HCT116 (cell line): ENCODE data around the gene TRDMT1. TPM values are rescaled to one million over a fixed set of nuclear protein-coding genes. Genes with fewer than 3 reads are reported as not detected.

Experiments
- ATAC-seq: fragments of 200-7000 bp; cut with Tn5 transposase; 2 replicates; pipeline ENCODE4 v1.9.1; 2020; ENCODE audit warnings: mild to moderate bottlenecking, moderate library complexity
- BruUV-seq: library from RNA; stranded (reverse); fragments of 400-500 nt; replicated peaks from 2 replicates; lab custom pipeline; 2021; lab: Mats Ljungman, UMichigan
- CTCF ChIA-PET: fragments of 300-600 bp; sonication (Branson Sonifier 250); formaldehyde crosslinking; loops from one replicate; lab custom pipeline; 2021; ENCODE audit warnings: antibody characterized with exemption; lab: Charles Lee
- POLR2A ChIA-PET: fragments of 300-600, 350-600 bp; sonication (Branson Sonifier 250); formaldehyde crosslinking; loops from one replicate; lab custom pipeline; 2021; ENCODE audit warnings: antibody characterized with exemption; lab: Charles Lee
- RAD21 ChIA-PET, 2 experiments: fragments of 300-600 bp; sonication (Branson Sonifier 250); formaldehyde crosslinking; loops; one replicate each; lab custom pipeline; 2023; ENCODE audit warnings: low total read pairs in 2 of 2; ENCODE audit not compliant: uncharacterized antibody in 2 of 2, unreplicated experiment in 2 of 2, low non-redundant PET in 1 of 2; lab: Charles Lee
- DNase-seq: peaks from one replicate; pipeline ENCODE4 v3.0.0-alpha.2; 2010; ENCODE audit warnings: low read depth, low spot score
- H2AFZ ChIP-seq: fragments of 200-600 bp; shearing (Covaris generic), sonication (generic); 2 replicates; pipeline ENCODE4 v1.6.1; 2017; ENCODE audit warnings: low read depth, mixed run types, mixed read lengths, antibody characterized with exemption, low read length; ENCODE audit not compliant: poor library complexity, severe bottlenecking
- H3K27ac ChIP-seq: 2 replicates; pipeline ENCODE4 v1.5.1; 2012; ENCODE audit warnings: low read depth, low read length
- H3K27me3 ChIP-seq: fragments of 200-600 bp; sonication (generic); 2 replicates; pipeline ENCODE4 v1.6.1; 2016; ENCODE audit warnings: mixed run types, low read length, mixed read lengths; ENCODE audit not compliant: insufficient read depth
- H3K36me3 ChIP-seq, 2 experiments: fragments of 200-500 bp in 1 of 2; fragments of 200-600 bp in 1 of 2; sonication (Bioruptor generic) in 1 of 2; sonication (generic) in 1 of 2; 2 replicates each; pipeline versions ENCODE4 v1.5.1 to v1.6.1; 2014 to 2016; ENCODE audit warnings: low read length in 2 of 2, inconsistent platforms in 1 of 2, mixed read lengths in 1 of 2, mixed run types in 1 of 2; ENCODE audit not compliant: insufficient read depth in 2 of 2, control insufficient read depth in 1 of 2
- H3K4me1 ChIP-seq, 2 experiments: fragments of 200-600 bp in 1 of 2; sonication (generic) in 1 of 2; 2 replicates each; pipeline versions ENCODE4 v1.5.1 to v1.6.1; 2012 to 2017; ENCODE audit warnings: low read length in 2 of 2, inconsistent platforms in 1 of 2, mild to moderate bottlenecking in 1 of 2, mixed read lengths in 1 of 2, mixed run types in 1 of 2, moderate library complexity in 1 of 2; ENCODE audit not compliant: insufficient read depth in 2 of 2, control insufficient read depth in 1 of 2
- H3K4me2 ChIP-seq: fragments of 200-600 bp; sonication (generic); 2 replicates; pipeline ENCODE4 v1.6.1; 2017; ENCODE audit warnings: mixed run types, low read length, mixed read lengths
- H3K4me3 ChIP-seq, 2 experiments: fragments of 200-600 bp in 1 of 2; sonication (generic) in 1 of 2; replicated peaks in 1 of 2; 2 replicates each; pipeline ENCODE4 v1.5.1; 2011 to 2016; ENCODE audit warnings: low read length in 2 of 2, control low read depth in 1 of 2, low read depth in 1 of 2, mild to moderate bottlenecking in 1 of 2, mixed read lengths in 1 of 2, mixed run types in 1 of 2
- H3K79me2 ChIP-seq: fragments of 200-600 bp; sonication (generic); 2 replicates; pipeline ENCODE4 v1.6.1; 2017; ENCODE audit warnings: mild to moderate bottlenecking, mixed run types, low read length, moderate library complexity, mixed read lengths; ENCODE audit not compliant: insufficient read depth
- H3K9ac ChIP-seq: fragments of 200-600 bp; sonication (generic); 2 replicates; pipeline ENCODE4 v1.6.1; 2016; ENCODE audit warnings: low read length, mixed read lengths
- H3K9me2 ChIP-seq: fragments of 200-600 bp; sonication (generic), shearing (Covaris generic); 2 replicates; pipeline ENCODE4 v1.6.1; 2017; ENCODE audit warnings: mixed run types, mild to moderate bottlenecking, moderate library complexity; ENCODE audit not compliant: insufficient read depth
- H3K9me3 ChIP-seq, 2 experiments: fragments of 200-500 bp in 1 of 2; fragments of 200-600 bp in 1 of 2; sonication (Bioruptor generic) in 1 of 2; sonication (generic) in 1 of 2; 2 replicates each; pipeline ENCODE4 v1.6.1; 2014 to 2017; ENCODE audit warnings: low read length in 2 of 2, mixed read lengths in 2 of 2, inconsistent platforms in 1 of 2, low read depth in 1 of 2, mild to moderate bottlenecking in 1 of 2, mixed run types in 1 of 2, moderate library complexity in 1 of 2; ENCODE audit not compliant: control insufficient read depth in 1 of 2, insufficient read depth in 1 of 2
- H4K20me1 ChIP-seq: fragments of 200-600 bp; sonication (generic), shearing (Covaris generic); 2 replicates; pipeline ENCODE4 v1.6.1; 2017; ENCODE audit warnings: mixed run types, mild to moderate bottlenecking, moderate library complexity; ENCODE audit not compliant: insufficient read depth
- CBX3 ChIP-seq: IDR thresholded peaks from 2 replicates; pipeline ENCODE4 v1.6.1; 2012; ENCODE audit warnings: low read depth
- CEBPB ChIP-seq: IDR thresholded peaks from 2 replicates; pipeline ENCODE4 v1.6.1; 2012; ENCODE audit warnings: low read depth
- EZH2 ChIP-seq: fragments of 200-600 bp; sonication (generic); IDR thresholded peaks from 2 replicates; pipeline ENCODE4 v1.6.1; 2017; ENCODE audit warnings: antibody characterized with exemption, mixed run types
- EZH2phosphoT487 ChIP-seq: fragments of 200-600 bp; IDR thresholded peaks from 2 replicates; pipeline ENCODE4 v1.6.1; 2018; ENCODE audit warnings: antibody characterized with exemption, borderline replicate concordance
- JUND ChIP-seq: IDR thresholded peaks from 2 replicates; pipeline ENCODE4 v1.6.1; 2012
- MAX ChIP-seq: IDR thresholded peaks from 2 replicates; pipeline ENCODE4 v1.6.1; 2012
- POLR2A ChIP-seq: IDR thresholded peaks from 2 replicates; pipeline ENCODE4 v1.7.0; 2011; ENCODE audit warnings: borderline replicate concordance; ENCODE audit not compliant: insufficient read depth, insufficient read length; ENCODE audit errors: extremely low read depth
- POLR2AphosphoS5 ChIP-seq: IDR thresholded peaks from 2 replicates; pipeline ENCODE4 v1.6.1; 2011; ENCODE audit warnings: mild to moderate bottlenecking, low read depth, low read length, moderate library complexity
- RAD21 ChIP-seq: IDR thresholded peaks from 2 replicates; pipeline ENCODE4 v1.6.1; 2012; ENCODE audit warnings: low read depth, mild to moderate bottlenecking
- SIN3A ChIP-seq: IDR thresholded peaks from 2 replicates; pipeline ENCODE4 v1.6.1; 2012; ENCODE audit warnings: low read depth
- SP1 ChIP-seq: IDR thresholded peaks from 2 replicates; pipeline ENCODE4 v1.6.1; 2012; ENCODE audit warnings: low read depth
- TCF7L2 ChIP-seq: IDR thresholded peaks from 2 replicates; pipeline ENCODE4 v1.7.0; 2011; ENCODE audit warnings: borderline replicate concordance, inconsistent platforms; ENCODE audit not compliant: insufficient read depth, insufficient read length; ENCODE audit errors: extremely low read depth
- YY1 ChIP-seq: IDR thresholded peaks from 2 replicates; pipeline ENCODE4 v1.6.1; 2011; ENCODE audit warnings: low read length, low read depth, moderate library complexity, mild to moderate bottlenecking; ENCODE audit not compliant: insufficient replicate concordance; ENCODE audit errors: extremely low read depth
- ZFX ChIP-seq: fragments of 450-650 bp; IDR thresholded peaks from 2 replicates; pipeline ENCODE4 v1.6.1; 2017
- ZNF274 ChIP-seq: fragments of 200-500 bp; sonication (Bioruptor generic); IDR thresholded peaks from 2 replicates; pipeline ENCODE4 v1.6.1; 2014; ENCODE audit warnings: mild to moderate bottlenecking, low read depth, low read length, inconsistent platforms
- intact Hi-C: fragments of 100-400 bp; cut with micrococcal nuclease; formaldehyde crosslinking; loops from 2 replicates; pipeline ENCODE4 v1.10.0; 2022
- total RNA-seq: library from RNA; stranded (reverse); gene quantifications from one replicate; pipeline ENCODE4 v1.2.1, GENCODE V29; 2021; ENCODE audit not compliant: unreplicated experiment
- TF ChIP-seq, protein P1 (sequence below): IDR thresholded peaks from 2 replicates; pipeline ENCODE4 v1.6.1; 2011; ENCODE audit warnings: mild to moderate bottlenecking, low read length, moderate library complexity; ENCODE audit not compliant: insufficient replicate concordance; ENCODE audit errors: extremely low read depth

TRDMT1 gene
- total RNA-seq, 1 experiment from 2014 or later = 8.6 TPM

- peaks cover 8 to 9% of the 10 kb centered on the region in 2 experiments; a peak in 3 of 4 replicates for H3K4me1 ChIP-seq
- DNase-seq = no peak
- no peak overlapping the region for H2AFZ ChIP-seq
- H3K9me3 ChIP-seq = no peaks in the 10 kb centered on the region
- intact Hi-C loops = no loop called here
- H3K9ac ChIP-seq = no peak overlapping the region
- ChIA-PET POLR2A (interaction anchor here (1.0 kb wide), 1 partner anchor 231 kb away, joined by 3 read pairs; no protein-coding TSS in a partner anchor), CTCF (no interaction called here), RAD21 (no interaction called here)
- no peaks in the 10 kb centered on the region for H4K20me1 ChIP-seq
- H3K27ac ChIP-seq = no peak overlapping the region
- no TSS peak for BruUV-seq
- H3K4me2 ChIP-seq = peak overlapping the region; percentile 3; the same call in 1 of the 2 replicates
- no peaks in the 10 kb centered on the region for H3K9me2 ChIP-seq
- no peak for TF ChIP-seq EZH2phosphoT487
- TF ChIP-seq YY1 = no peak
- TF ChIP-seq SP1 = no peak
- TF ChIP-seq EZH2 = no peak
- TF ChIP-seq ZNF274 = no peak
- TF ChIP-seq JUND = no peak
- no peak for TF ChIP-seq RAD21
- no peak for TF ChIP-seq SIN3A
- no peak for TF ChIP-seq CEBPB
- no peak for TF ChIP-seq TCF7L2
- TF ChIP-seq, protein P1, sequence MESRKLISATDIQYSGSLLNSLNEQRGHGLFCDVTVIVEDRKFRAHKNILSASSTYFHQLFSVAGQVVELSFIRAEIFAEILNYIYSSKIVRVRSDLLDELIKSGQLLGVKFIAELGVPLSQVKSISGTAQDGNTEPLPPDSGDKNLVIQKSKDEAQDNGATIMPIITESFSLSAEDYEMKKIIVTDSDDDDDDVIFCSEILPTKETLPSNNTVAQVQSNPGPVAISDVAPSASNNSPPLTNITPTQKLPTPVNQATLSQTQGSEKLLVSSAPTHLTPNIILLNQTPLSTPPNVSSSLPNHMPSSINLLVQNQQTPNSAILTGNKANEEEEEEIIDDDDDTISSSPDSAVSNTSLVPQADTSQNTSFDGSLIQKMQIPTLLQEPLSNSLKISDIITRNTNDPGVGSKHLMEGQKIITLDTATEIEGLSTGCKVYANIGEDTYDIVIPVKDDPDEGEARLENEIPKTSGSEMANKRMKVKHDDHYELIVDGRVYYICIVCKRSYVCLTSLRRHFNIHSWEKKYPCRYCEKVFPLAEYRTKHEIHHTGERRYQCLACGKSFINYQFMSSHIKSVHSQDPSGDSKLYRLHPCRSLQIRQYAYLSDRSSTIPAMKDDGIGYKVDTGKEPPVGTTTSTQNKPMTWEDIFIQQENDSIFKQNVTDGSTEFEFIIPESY = no peak
- no peak for TF ChIP-seq CBX3
- TF ChIP-seq MAX = no peak
- TF ChIP-seq ZFX = no peak
- TF ChIP-seq POLR2A = no peak
- TF ChIP-seq POLR2AphosphoS5 = no peak
- H3K27me3 ChIP-seq = no peaks in the 10 kb centered on the region
- H3K36me3 ChIP-seq = no peaks in the 10 kb centered on the region
- H3K4me3 ChIP-seq = no peak overlapping the region
- no peaks in the 10 kb centered on the region for H3K79me2 ChIP-seq
- ATAC-seq = peak; percentile 50; the same call in 1 of the 2 replicates
Observed at GRCh38 chr10:17122726-17123661, 78.5 kb downstream of the TRDMT1 start.
